Upper lobe of right lung (tissue), 1 donor: ENCODE measurements around the gene ING3. TPM values are rescaled to one million over a fixed set of nuclear protein-coding genes. Genes with fewer than 3 reads are reported as not detected.

ENCODE experiments used
- ATAC-seq: fragments of 200-7000 bp; cut with Tn5 transposase; one replicate; pipeline ENCODE4 v1.9.1; 2020; ENCODE audit warnings: mild to moderate bottlenecking, moderate library complexity
- DNase-seq: peaks from one replicate; pipeline ENCODE4 v3.0.0-alpha.2; 2020
- H3K27ac ChIP-seq: fragments of 200-600 bp; one replicate; pipeline ENCODE4 v1.8.0; 2022
- H3K27me3 ChIP-seq: fragments of 200-600 bp; one replicate; pipeline ENCODE4 v1.8.0; 2022; ENCODE audit warnings: mild to moderate bottlenecking
- H3K36me3 ChIP-seq: fragments of 200-600 bp; one replicate; pipeline ENCODE4 v1.8.0; 2022
- H3K4me1 ChIP-seq: fragments of 200-600 bp; one replicate; pipeline ENCODE4 v1.8.0; 2022
- H3K4me3 ChIP-seq: fragments of 200-600 bp; one replicate; pipeline ENCODE4 v1.8.0; 2022; ENCODE audit warnings: mild to moderate bottlenecking
- H3K9me3 ChIP-seq: fragments of 200-600 bp; one replicate; pipeline ENCODE4 v1.8.0; 2022
- intact Hi-C: fragments of 100-400 bp; cut with DNase I; formaldehyde crosslinking; loops from one replicate; pipeline ENCODE4 v1.11.0; 2022
- total RNA-seq: library from RNA; stranded (reverse); fragmentation: NEBNext Ultra II Directional; extraction: Animal tissue kit (Norgen Biotek cat#: 25700); gene quantifications from one replicate; pipeline ENCODE4 v1.2.1, GENCODE V29; 2021
- TF ChIP-seq, protein P1 (sequence below): fragments of 200-600 bp; IDR thresholded peaks from one replicate; pipeline ENCODE4 v1.8.0; 2022; ENCODE audit warnings: antibody characterized with exemption
- donor health status: DM: no; HTN: yes; CAD: no; lungs with severe emphysema.

Gene ING3
- total RNA-seq, 1 donor from 2014 or later: 17.9 TPM

GRCh38 chr7:120951309-120951699 lies 727 bp downstream of the ING3 start:
- Histone ChIP-seq H3K9me3 (no peaks in the 10 kb centered on the region), H3K36me3 (peaks cover 25% of the 10 kb centered on the region), H3K27me3 (no peaks in the 10 kb centered on the region), H3K4me3 (peak overlapping the region; percentile 75), H3K4me1 (peaks cover 17% of the 10 kb centered on the region), H3K27ac (peak overlapping the region; percentile 95)
- intact Hi-C loops: no loop called here
- DNase-seq: no peak
- TF ChIP-seq, protein P1, sequence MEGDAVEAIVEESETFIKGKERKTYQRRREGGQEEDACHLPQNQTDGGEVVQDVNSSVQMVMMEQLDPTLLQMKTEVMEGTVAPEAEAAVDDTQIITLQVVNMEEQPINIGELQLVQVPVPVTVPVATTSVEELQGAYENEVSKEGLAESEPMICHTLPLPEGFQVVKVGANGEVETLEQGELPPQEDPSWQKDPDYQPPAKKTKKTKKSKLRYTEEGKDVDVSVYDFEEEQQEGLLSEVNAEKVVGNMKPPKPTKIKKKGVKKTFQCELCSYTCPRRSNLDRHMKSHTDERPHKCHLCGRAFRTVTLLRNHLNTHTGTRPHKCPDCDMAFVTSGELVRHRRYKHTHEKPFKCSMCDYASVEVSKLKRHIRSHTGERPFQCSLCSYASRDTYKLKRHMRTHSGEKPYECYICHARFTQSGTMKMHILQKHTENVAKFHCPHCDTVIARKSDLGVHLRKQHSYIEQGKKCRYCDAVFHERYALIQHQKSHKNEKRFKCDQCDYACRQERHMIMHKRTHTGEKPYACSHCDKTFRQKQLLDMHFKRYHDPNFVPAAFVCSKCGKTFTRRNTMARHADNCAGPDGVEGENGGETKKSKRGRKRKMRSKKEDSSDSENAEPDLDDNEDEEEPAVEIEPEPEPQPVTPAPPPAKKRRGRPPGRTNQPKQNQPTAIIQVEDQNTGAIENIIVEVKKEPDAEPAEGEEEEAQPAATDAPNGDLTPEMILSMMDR: no peak
- ATAC-seq: no peak

GRCh38 chr7:120951826-120952225 lies 1.2 kb downstream of the ING3 start:
- intact Hi-C loops: no loop called here
- TF ChIP-seq, protein P1: no peak
- DNase-seq (no peak), ATAC-seq (no peak)
- Histone ChIP-seq H3K27ac (no peak overlapping the region), H3K36me3 (peaks cover 30% of the 10 kb centered on the region), H3K4me3 (peak overlapping the region; percentile 75), H3K9me3 (no peaks in the 10 kb centered on the region), H3K4me1 (peaks cover 17% of the 10 kb centered on the region), H3K27me3 (no peaks in the 10 kb centered on the region)

DNA sequence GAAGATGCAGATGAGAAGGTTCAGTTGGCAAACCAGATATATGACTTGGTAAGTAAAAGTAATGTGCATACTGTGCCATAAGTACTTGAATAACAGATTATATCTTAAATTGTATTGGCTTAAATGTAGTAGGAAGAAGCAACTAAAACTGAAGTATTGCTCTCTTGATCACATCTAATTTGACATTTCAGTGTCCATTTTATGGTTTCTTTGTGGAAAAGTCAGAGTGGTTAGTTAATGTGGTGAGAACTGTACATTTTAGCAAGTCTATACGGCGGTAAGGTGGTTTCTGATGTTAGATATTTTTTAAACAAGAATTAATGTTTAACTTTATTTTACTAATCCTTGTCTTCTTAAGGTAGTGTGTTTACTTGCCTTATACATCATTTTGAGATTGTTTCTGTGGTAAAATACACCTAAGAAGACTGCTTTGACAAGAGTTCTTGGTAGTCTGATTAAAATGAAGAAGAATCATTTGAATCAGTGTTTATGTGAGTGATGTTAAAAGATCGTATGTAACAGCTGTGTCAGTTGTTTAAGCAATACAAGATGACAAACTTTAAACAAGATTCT lies 5.1 kb downstream of the ING3 start:
- DNase-seq (no peak), ATAC-seq (no peak)
- intact Hi-C loops: no loop called here
- Histone ChIP-seq H3K4me3 (no peak overlapping the region), H3K36me3 (peaks cover 40% of the 10 kb centered on the region), H3K27me3 (no peaks in the 10 kb centered on the region), H3K27ac (no peak overlapping the region), H3K9me3 (no peaks in the 10 kb centered on the region), H3K4me1 (peaks cover 10% of the 10 kb centered on the region)
- TF ChIP-seq, protein P1: no peak

GRCh38 chr7:120959929-120960484 lies 9.4 kb downstream of the ING3 start:
- H3K4me3 ChIP-seq: no peak overlapping the region
- no peak for ATAC-seq

GRCh38 chr7:120960714-120961113 lies 10.1 kb downstream of the ING3 start:
- no peak overlapping the region for H3K27ac ChIP-seq
- H3K27me3 ChIP-seq: no peaks in the 10 kb centered on the region
- H3K36me3 ChIP-seq: peaks cover 32% of the 10 kb centered on the region

More at GRCh38 chr7:120959929-120960484, 9.4 kb downstream of the ING3 start:
- Histone ChIP-seq H3K36me3 (peaks cover 32% of the 10 kb centered on the region), H3K27me3 (no peaks in the 10 kb centered on the region), H3K4me1 (no peaks in the 10 kb centered on the region), H3K27ac (no peak overlapping the region), H3K9me3 (no peaks in the 10 kb centered on the region)
- TF ChIP-seq, protein P1: no peak
- intact Hi-C loops: no loop called here
- DNase-seq: no peak

More at GRCh38 chr7:120960714-120961113, 10.1 kb downstream of the ING3 start:
- ATAC-seq: no peak
- no peaks in the 10 kb centered on the region for H3K4me1 ChIP-seq
- H3K4me3 ChIP-seq: no peak overlapping the region
- intact Hi-C loops: no loop called here
- H3K9me3 ChIP-seq: no peaks in the 10 kb centered on the region
- TF ChIP-seq, protein P1: no peak
- DNase-seq: no peak
